Vagina (tissue), 2 donors: ENCODE measurements around the gene FADS6.

Source experiments
- CTCF ChIP-seq, 3 experiments: fragments of 450-650 bp in 2 of 3; fragments of 200-600 bp in 1 of 3; sonication (generic) in 1 of 3; IDR thresholded peaks; one replicate each; pipeline ENCODE4 v1.5.1; 2017 to 2019; ENCODE audit warnings: antibody characterized with exemption in 3 of 3, mild to moderate bottlenecking in 2 of 3, moderate library complexity in 2 of 3
- POLR2A ChIP-seq, 2 donors: fragments of 450-650 bp; IDR thresholded peaks; one replicate each; pipeline ENCODE4 v1.6.1; 2017; ENCODE audit warnings: antibody characterized with exemption in 2 of 2, mild to moderate bottlenecking in 2 of 2, moderate library complexity in 2 of 2
- POLR2AphosphoS5 ChIP-seq, 2 donors: sonication (generic); formaldehyde crosslinking; IDR thresholded peaks; one replicate each; pipeline ENCODE4 v1.9.0; 2017; ENCODE audit warnings: antibody characterized with exemption in 2 of 2, mild to moderate bottlenecking in 2 of 2, low read depth in 1 of 2; ENCODE audit not compliant: insufficient read depth in 1 of 2

GRCh38 chr17:74868251-74868907, 25.1 kb downstream of the FADS6 start:
- TF ChIP-seq CTCF (IDR thresholded peaks at IDR 0.05), result no peak
- TF ChIP-seq POLR2A (IDR thresholded peaks at IDR 0.05), result no peak
- TF ChIP-seq POLR2AphosphoS5 (IDR thresholded peaks at IDR 0.05; ENCODE audit: insufficient read depth in 1 of 2, low read depth in 1 of 2), result no peak
